Left forelimb (tissue), 1 donor: ENCODE measurements around the gene ATXN1.

Source experiments
- DNase-seq: peaks from one replicate; pipeline ENCODE4 v3.0.0-alpha.2; 2018; ENCODE audit warnings: low spot score

ATXN1 gene

GRCh38 chr6:16251706-16252105, 509.6 kb downstream of the ATXN1 start:
- DNase-seq = no peak

- DNase-seq = no peak
Observed at GRCh38 chr6:16249971-16250370, 511.3 kb downstream of the ATXN1 start.
